ENCODE data around the gene PTPRR. TPM values are rescaled to one million over a fixed set of nuclear protein-coding genes. Genes with fewer than 3 reads are reported as not detected.

PTPRR gene
- total RNA-seq, 1 donor from 2014 or later, result 1.4 TPM

DNA sequence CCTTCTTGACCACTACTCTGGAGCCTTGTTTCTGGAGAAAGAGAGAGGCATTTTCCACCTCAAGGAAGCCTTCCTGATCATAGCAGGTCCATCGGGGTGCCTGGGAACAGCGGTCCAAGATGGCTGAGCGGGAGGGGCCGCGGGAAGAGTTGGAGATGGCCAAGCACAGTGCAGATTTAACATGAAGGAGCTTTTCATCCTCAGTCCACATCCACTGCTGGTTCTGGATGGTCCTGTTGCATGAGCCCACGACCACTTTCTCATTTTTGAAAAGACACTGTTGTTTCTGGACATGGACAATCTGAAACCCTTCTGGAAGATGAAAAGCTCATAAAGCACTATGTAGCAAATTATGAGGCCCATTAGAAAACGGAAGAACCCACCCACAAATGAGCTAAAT, 284.8 kb downstream of the PTPRR start:
- Histone ChIP-seq H3K4me3 (ENCODE audit: insufficient read depth, low read depth, low read length) (no peak overlapping the region), H3K79me2 (ENCODE audit: insufficient read depth, low read length) (no peaks in the 10 kb centered on the region), H3K9ac (ENCODE audit: low read length) (no peak overlapping the region), H3K4me2 (ENCODE audit: low read length) (no peak overlapping the region), H3K36me3 (ENCODE audit: insufficient read depth, low read length) (no peaks in the 10 kb centered on the region), H4K20me1 (ENCODE audit: insufficient read depth, low read length) (no peaks in the 10 kb centered on the region), H3K9me3 (ENCODE audit: insufficient read depth, low read depth, low read length) (no peaks in the 10 kb centered on the region), H3K4me1 (ENCODE audit: insufficient read depth, low read length) (no peaks in the 10 kb centered on the region), H3K27me3 (ENCODE audit: insufficient read depth, low read length) (no peaks in the 10 kb centered on the region), H3K27ac (ENCODE audit: low read depth, low read length) (no peak overlapping the region), H2AFZ (ENCODE audit: low read depth, low read length) (no peak overlapping the region)
- Mint-ChIP-seq H3K36me3 (ENCODE audit: low read depth, unreplicated experiment) (no peaks in the 10 kb centered on the region), H3K9me3 (ENCODE audit: unreplicated experiment) (no peaks in the 10 kb centered on the region), H3K27me3 (ENCODE audit: low read depth, unreplicated experiment) (no peaks in the 10 kb centered on the region), H3K27ac (ENCODE audit: unreplicated experiment) (no peak overlapping the region), H3K4me3 (ENCODE audit: unreplicated experiment) (no peak overlapping the region), H3K4me1 (ENCODE audit: low read depth, unreplicated experiment) (peaks cover 6% of the 10 kb centered on the region)
- no peak for DNase-seq (ENCODE audit: low read depth)
- FAIRE-seq, result no peak
- no peak for TF ChIP-seq EZH2 (IDR thresholded peaks at IDR 0.05; ENCODE audit: insufficient read depth, low read length)
- TF ChIP-seq, protein P1, sequence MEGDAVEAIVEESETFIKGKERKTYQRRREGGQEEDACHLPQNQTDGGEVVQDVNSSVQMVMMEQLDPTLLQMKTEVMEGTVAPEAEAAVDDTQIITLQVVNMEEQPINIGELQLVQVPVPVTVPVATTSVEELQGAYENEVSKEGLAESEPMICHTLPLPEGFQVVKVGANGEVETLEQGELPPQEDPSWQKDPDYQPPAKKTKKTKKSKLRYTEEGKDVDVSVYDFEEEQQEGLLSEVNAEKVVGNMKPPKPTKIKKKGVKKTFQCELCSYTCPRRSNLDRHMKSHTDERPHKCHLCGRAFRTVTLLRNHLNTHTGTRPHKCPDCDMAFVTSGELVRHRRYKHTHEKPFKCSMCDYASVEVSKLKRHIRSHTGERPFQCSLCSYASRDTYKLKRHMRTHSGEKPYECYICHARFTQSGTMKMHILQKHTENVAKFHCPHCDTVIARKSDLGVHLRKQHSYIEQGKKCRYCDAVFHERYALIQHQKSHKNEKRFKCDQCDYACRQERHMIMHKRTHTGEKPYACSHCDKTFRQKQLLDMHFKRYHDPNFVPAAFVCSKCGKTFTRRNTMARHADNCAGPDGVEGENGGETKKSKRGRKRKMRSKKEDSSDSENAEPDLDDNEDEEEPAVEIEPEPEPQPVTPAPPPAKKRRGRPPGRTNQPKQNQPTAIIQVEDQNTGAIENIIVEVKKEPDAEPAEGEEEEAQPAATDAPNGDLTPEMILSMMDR (IDR thresholded peaks at IDR 0.05; ENCODE audit: insufficient read depth, low read depth, low read length), result no peak

DNA sequence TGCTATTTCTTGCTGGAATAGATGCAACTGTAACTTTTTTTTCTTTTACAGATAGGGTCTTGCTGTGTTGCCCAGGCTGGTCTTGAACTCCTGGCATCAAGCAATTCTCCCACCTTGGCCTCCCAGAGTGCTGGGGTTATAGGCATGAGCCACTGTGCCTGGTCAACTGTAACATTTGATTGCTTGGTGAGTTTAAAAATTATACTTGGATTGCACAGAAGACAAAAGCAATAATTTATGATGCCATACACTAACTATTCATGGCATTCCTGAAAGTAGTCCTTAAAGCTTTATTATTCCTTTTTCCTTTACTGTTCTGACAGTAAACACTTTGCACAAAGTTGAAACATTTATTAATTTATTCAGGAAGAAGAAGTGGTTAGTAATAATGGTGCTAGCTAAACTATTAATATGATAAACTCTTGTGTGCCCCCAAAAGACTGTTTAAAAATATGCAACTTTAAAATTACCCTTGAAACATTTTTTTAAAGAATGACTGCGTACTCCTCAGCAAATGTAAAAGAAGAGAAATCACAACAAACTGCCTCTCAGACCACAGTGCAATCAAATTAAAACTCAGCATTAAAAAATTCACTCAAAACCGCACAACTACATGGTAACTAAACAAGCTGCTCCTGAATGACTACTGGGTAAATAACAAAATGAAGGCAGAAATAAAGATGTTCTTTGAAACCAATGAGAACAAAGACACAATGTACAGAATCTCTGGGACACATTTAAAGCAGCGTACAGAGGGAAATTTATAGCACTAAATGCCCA, 291.6 kb downstream of the PTPRR start:
- no peaks in the 10 kb centered on the region for H4K20me1 ChIP-seq (ENCODE audit: insufficient read depth, low read length)
- FAIRE-seq (no peak), DNase-seq (ENCODE audit: low read depth) (no peak)
- H3K27me3 ChIP-seq (ENCODE audit: insufficient read depth, low read length), result no peaks in the 10 kb centered on the region
- H3K9me3 ChIP-seq (ENCODE audit: insufficient read depth, low read depth, low read length), result no peaks in the 10 kb centered on the region
- H3K27ac Mint-ChIP-seq (ENCODE audit: unreplicated experiment), result no peak overlapping the region
- no peak overlapping the region for H3K4me3 ChIP-seq (ENCODE audit: insufficient read depth, low read depth, low read length)
- no peak overlapping the region for H3K4me2 ChIP-seq (ENCODE audit: low read length)
- H3K9ac ChIP-seq (ENCODE audit: low read length), result no peak overlapping the region
- no peak overlapping the region for H2AFZ ChIP-seq (ENCODE audit: low read depth, low read length)
- TF ChIP-seq, protein P1 (IDR thresholded peaks at IDR 0.05; ENCODE audit: insufficient read depth, low read depth, low read length), result no peak
- TF ChIP-seq EZH2 (IDR thresholded peaks at IDR 0.05; ENCODE audit: insufficient read depth, low read length), result no peak
- H3K27me3 Mint-ChIP-seq (ENCODE audit: low read depth, unreplicated experiment), result no peaks in the 10 kb centered on the region
- no peaks in the 10 kb centered on the region for H3K4me1 ChIP-seq (ENCODE audit: insufficient read depth, low read length)
- no peak overlapping the region for H3K27ac ChIP-seq (ENCODE audit: low read depth, low read length)
- no peaks in the 10 kb centered on the region for H3K36me3 ChIP-seq (ENCODE audit: insufficient read depth, low read length)
- H3K4me1 Mint-ChIP-seq (ENCODE audit: low read depth, unreplicated experiment), result no peaks in the 10 kb centered on the region
- H3K79me2 ChIP-seq (ENCODE audit: insufficient read depth, low read length), result no peaks in the 10 kb centered on the region
- no peaks in the 10 kb centered on the region for H3K9me3 Mint-ChIP-seq (ENCODE audit: unreplicated experiment)
- no peaks in the 10 kb centered on the region for H3K36me3 Mint-ChIP-seq (ENCODE audit: low read depth, unreplicated experiment)
- H3K4me3 Mint-ChIP-seq (ENCODE audit: unreplicated experiment), result no peak overlapping the region

- Histone ChIP-seq H3K9me3 (ENCODE audit: insufficient read depth, low read depth, low read length) (no peaks in the 10 kb centered on the region), H3K4me2 (ENCODE audit: low read length) (no peak overlapping the region), H4K20me1 (ENCODE audit: insufficient read depth, low read length) (no peaks in the 10 kb centered on the region), H3K4me3 (ENCODE audit: insufficient read depth, low read depth, low read length) (no peak overlapping the region), H3K4me1 (ENCODE audit: insufficient read depth, low read length) (no peaks in the 10 kb centered on the region), H3K27me3 (ENCODE audit: insufficient read depth, low read length) (no peaks in the 10 kb centered on the region), H3K79me2 (ENCODE audit: insufficient read depth, low read length) (no peaks in the 10 kb centered on the region), H3K27ac (ENCODE audit: low read depth, low read length) (no peak overlapping the region), H3K36me3 (ENCODE audit: insufficient read depth, low read length) (no peaks in the 10 kb centered on the region), H3K9ac (ENCODE audit: low read length) (no peak overlapping the region), H2AFZ (ENCODE audit: low read depth, low read length) (no peak overlapping the region)
- no peaks in the 10 kb centered on the region for H3K36me3 Mint-ChIP-seq (ENCODE audit: low read depth, unreplicated experiment)
- DNase-seq (ENCODE audit: low read depth) (no peak), FAIRE-seq (peak; percentile 9)
- TF ChIP-seq, protein P1 (IDR thresholded peaks at IDR 0.05; ENCODE audit: insufficient read depth, low read depth, low read length), result no peak
- TF ChIP-seq EZH2 (IDR thresholded peaks at IDR 0.05; ENCODE audit: insufficient read depth, low read length), result no peak
- no peaks in the 10 kb centered on the region for H3K4me1 Mint-ChIP-seq (ENCODE audit: low read depth, unreplicated experiment)
- no peaks in the 10 kb centered on the region for H3K9me3 Mint-ChIP-seq (ENCODE audit: unreplicated experiment)
- H3K27ac Mint-ChIP-seq (ENCODE audit: unreplicated experiment), result no peak overlapping the region
- H3K27me3 Mint-ChIP-seq (ENCODE audit: low read depth, unreplicated experiment), result no peaks in the 10 kb centered on the region
- H3K4me3 Mint-ChIP-seq (ENCODE audit: unreplicated experiment), result no peak overlapping the region
These were observed 292.9 kb downstream of the PTPRR start for GRCh38 chr12:70627677-70628076.
